PFSK-1 (cell line): ENCODE data around the gene VPS11.

ENCODE experiments used
- FOXP2 ChIP-seq: optimal IDR thresholded peaks from 2 replicates; pipeline ENCODE3; 2011; ENCODE audit warnings: borderline replicate concordance, control low read depth, inconsistent platforms; ENCODE audit not compliant: insufficient read depth; ENCODE audit errors: extremely low read length, extremely low read depth
- POLR2AphosphoS5 ChIP-seq: IDR thresholded peaks from 2 replicates; pipeline ENCODE4 v1.6.1; 2012; ENCODE audit warnings: low read depth, mild to moderate bottlenecking, control low read depth, low read length, moderate library complexity
- SIN3A ChIP-seq: IDR thresholded peaks from 2 replicates; pipeline ENCODE4 v1.6.1; 2012; ENCODE audit warnings: mild to moderate bottlenecking, low read length, moderate library complexity, borderline replicate concordance; ENCODE audit not compliant: insufficient read depth
- TAF1 ChIP-seq: IDR thresholded peaks from 2 replicates; pipeline ENCODE4 v1.6.1; 2012; ENCODE audit warnings: low read length, control low read depth, borderline replicate concordance; ENCODE audit not compliant: insufficient read depth
- TF ChIP-seq, protein P1 (sequence below), 2 experiments: IDR thresholded peaks; 2 replicates each; pipeline versions ENCODE4 v1.6.1 to v1.8.0; 2011 to 2012; ENCODE audit warnings: low read depth in 2 of 2, low read length in 2 of 2, control low read depth in 1 of 2, inconsistent platforms in 1 of 2, mild to moderate bottlenecking in 1 of 2, moderate library complexity in 1 of 2; ENCODE audit not compliant: insufficient read depth in 1 of 2

Gene VPS11

DNA sequence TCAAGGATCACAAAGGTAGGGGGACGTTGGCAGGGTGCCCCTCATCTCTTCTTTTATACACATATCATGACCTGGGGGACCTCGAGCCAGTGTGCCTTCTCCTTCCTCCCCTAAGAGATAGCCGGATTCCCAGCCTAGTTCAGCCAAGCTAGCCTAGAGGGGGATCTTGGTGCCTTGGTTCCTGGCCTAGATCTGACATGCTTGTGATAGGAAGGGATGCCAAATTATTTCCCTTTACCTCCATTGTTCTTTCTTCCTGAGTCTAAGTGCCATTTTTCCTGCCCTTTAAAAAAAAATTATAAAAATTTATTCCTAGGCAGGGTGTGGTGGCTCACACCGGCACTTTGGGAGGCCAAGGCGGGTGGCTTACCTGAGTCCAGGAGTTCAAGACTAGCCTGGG lies 46.7 kb downstream of the VPS11 start:
- TF ChIP-seq, protein P1, sequence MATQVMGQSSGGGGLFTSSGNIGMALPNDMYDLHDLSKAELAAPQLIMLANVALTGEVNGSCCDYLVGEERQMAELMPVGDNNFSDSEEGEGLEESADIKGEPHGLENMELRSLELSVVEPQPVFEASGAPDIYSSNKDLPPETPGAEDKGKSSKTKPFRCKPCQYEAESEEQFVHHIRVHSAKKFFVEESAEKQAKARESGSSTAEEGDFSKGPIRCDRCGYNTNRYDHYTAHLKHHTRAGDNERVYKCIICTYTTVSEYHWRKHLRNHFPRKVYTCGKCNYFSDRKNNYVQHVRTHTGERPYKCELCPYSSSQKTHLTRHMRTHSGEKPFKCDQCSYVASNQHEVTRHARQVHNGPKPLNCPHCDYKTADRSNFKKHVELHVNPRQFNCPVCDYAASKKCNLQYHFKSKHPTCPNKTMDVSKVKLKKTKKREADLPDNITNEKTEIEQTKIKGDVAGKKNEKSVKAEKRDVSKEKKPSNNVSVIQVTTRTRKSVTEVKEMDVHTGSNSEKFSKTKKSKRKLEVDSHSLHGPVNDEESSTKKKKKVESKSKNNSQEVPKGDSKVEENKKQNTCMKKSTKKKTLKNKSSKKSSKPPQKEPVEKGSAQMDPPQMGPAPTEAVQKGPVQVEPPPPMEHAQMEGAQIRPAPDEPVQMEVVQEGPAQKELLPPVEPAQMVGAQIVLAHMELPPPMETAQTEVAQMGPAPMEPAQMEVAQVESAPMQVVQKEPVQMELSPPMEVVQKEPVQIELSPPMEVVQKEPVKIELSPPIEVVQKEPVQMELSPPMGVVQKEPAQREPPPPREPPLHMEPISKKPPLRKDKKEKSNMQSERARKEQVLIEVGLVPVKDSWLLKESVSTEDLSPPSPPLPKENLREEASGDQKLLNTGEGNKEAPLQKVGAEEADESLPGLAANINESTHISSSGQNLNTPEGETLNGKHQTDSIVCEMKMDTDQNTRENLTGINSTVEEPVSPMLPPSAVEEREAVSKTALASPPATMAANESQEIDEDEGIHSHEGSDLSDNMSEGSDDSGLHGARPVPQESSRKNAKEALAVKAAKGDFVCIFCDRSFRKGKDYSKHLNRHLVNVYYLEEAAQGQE (IDR thresholded peaks at IDR 0.05; ENCODE audit: insufficient read depth in 1 of 2, low read depth in 2 of 2, low read length in 2 of 2): no peak
- TF ChIP-seq SIN3A (no peak), POLR2AphosphoS5 (no peak), TAF1 (no peak), FOXP2 (no peak)

DNA sequence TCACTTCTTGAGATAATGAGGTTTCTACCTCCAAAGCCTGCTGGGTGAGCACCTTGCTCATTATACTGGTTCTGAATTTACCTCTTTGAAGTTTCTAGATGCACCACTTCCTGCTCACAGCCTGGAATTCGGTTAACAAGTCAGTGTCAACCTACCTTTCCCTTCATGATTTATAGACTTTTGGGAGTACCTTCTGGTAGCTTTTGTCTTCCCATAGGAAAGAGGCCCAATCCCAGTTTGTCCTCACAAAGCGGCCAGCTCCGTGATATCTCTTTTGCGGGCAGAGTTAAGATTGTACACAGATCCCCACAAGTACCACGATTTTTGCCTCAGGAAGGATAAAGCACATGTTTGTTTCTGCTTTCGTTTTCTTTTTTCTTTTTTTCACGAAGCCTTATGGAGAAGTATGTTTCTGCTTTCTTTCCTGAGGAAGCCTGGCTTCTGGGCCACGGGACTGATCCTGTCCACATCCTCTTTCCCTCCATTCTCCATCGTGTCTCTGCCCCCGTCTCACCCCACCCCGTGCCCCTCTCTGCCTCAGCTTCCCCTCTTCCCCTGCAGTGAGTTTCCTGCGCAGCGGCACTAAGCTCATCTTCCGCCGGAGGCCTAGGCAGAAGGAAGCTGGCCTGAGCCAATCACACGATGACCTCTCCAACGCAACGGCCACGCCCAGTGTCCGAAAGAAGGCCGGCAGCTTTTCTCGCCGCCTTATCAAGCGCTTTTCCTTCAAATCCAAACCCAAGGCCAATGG lies 48.0 kb downstream of the VPS11 start:
- TF ChIP-seq POLR2AphosphoS5 (no peak), TAF1 (no peak), SIN3A (no peak), FOXP2 (no peak)
- TF ChIP-seq, protein P1 (IDR thresholded peaks at IDR 0.05; ENCODE audit: insufficient read depth in 1 of 2, low read depth in 2 of 2, low read length in 2 of 2): no peak

DNA sequence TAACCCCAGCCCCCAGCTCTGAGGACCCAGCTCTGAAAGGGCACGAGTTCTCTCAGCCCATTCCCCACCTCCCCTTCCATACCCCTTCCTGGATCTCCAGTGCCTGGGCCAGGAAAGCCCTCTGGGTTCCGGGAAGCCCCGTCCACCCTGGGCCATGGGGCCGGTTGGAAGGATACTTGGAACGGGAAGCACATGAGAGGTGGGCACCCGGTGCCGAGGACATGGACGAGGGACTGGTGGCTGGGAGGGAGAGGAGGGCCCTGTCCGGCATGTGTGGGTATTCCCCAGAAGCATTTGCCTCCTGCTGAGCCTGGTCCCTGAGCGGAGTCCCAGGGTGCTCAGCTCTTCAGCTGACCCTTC lies 48.6 kb downstream of the VPS11 start:
- TF ChIP-seq POLR2AphosphoS5 (no peak), SIN3A (no peak), FOXP2 (no peak), TAF1 (no peak)
- TF ChIP-seq, protein P1 (IDR thresholded peaks at IDR 0.05; ENCODE audit: insufficient read depth in 1 of 2, low read depth in 2 of 2, low read length in 2 of 2): no peak

DNA sequence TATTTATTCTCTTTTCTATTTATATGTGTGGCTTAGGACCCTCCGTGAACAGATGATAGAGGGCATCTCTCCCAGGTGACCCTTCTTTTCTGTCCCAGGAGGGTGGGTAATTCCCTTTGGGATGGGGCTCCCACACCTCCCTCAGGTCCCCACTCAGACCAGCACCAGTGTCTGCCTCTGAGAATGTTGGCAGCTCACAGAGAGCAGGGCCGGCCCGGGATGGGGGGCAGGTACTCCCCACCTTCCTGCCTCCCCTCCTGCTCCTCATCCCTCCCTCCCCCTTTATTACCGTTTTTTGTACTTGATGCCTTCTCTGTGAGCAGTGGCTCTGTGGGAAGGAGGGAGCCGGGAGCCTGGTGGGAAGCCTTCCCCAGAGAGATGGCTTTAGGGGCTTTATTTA lies 49.0 kb downstream of the VPS11 start:
- TF ChIP-seq TAF1 (no peak), FOXP2 (no peak), POLR2AphosphoS5 (no peak), SIN3A (no peak)
- TF ChIP-seq, protein P1 (IDR thresholded peaks at IDR 0.05; ENCODE audit: insufficient read depth in 1 of 2, low read depth in 2 of 2, low read length in 2 of 2): no peak
